Right hindlimb (tissue), 1 donor: Measurements from ENCODE around the gene SEC22C.
"Not testable (repeated sequence)": the region's sequence is repeated elsewhere in the genome, so short reads cannot be mapped to it uniquely, and the experiment has no call there.

Experiments used
- DNase-seq: peaks from one replicate; pipeline ENCODE4 v3.0.0-alpha.2; 2018

Gene SEC22C

GRCh38 chr3:42579346-42579745, 2.4 kb downstream of the SEC22C start:
- not testable (repeated sequence) for DNase-seq

- DNase-seq = no peak
Measured at GRCh38 chr3:42578054-42578453, 3.7 kb downstream of the SEC22C start.

GRCh38 chr3:42575137-42575741, 6.5 kb downstream of the SEC22C start:
- DNase-seq = no peak

GRCh38 chr3:42572278-42572677, 9.5 kb downstream of the SEC22C start:
- no peak for DNase-seq

GRCh38 chr3:42569593-42570142, 12.1 kb downstream of the SEC22C start:
- no peak for DNase-seq

DNA sequence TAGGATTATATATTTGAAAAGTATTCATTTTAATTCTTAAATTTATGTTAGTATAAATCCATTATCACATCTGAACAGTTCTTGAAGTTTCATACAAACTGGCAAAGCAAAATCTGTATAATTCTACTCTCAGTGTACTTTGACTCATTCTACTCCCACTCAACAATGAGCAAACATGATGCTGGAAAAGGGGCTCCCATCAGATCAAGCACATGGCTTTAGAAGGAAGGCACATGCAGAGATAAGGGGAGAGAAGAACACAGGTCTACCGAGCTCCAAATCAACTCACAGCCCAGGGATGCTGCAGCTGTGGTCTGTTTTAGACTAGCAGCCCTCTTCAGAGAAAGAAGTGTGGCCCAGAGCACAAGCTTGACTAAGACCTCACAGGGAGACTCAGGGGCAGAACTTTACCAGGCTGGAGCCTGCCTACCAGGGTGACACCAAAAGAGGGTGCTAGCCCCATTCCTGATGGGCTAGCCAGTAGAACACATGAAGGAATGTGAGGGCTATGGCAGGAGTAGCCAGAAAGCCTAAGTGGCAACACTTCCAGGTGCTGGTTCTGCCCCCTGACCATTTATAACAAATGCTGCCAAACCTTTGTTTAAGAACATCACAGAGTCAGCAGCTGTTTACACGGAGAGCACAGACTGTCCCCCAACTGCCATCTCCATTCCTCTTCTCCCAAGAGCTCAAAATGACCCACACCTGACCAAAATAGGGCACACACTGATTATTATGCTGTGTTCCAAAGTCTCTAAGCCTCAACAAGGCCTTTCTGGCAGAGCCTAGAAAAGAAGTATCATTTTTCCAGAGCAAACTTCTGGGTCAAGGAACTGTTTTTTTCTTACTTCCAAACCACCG, 19.5 kb downstream of the SEC22C start:
- no peak for DNase-seq

GRCh38 chr3:42557854-42558253, 23.9 kb downstream of the SEC22C start:
- DNase-seq = no peak

DNA sequence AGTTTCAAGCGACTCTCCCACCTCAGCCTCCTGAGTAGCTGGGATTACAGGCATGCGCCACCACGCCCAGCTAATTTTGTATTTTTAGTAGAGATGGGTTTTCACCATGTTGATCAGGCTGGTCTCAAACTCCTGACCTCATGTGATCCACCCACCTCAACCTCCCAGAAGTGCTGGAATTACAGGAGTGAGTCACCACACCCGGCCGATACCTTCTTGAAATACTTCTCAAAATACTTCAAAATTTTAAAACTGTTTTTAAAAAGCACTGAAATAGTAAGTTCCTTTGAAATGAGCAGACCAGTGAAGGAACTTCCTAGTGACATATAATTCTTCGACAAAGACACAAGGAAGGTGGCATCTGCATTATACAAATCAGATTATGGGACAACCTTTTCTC, 24.9 kb downstream of the SEC22C start:
- not testable (repeated sequence) for DNase-seq

GRCh38 chr3:42556089-42556632, 25.6 kb downstream of the SEC22C start:
- no peak for DNase-seq

DNA sequence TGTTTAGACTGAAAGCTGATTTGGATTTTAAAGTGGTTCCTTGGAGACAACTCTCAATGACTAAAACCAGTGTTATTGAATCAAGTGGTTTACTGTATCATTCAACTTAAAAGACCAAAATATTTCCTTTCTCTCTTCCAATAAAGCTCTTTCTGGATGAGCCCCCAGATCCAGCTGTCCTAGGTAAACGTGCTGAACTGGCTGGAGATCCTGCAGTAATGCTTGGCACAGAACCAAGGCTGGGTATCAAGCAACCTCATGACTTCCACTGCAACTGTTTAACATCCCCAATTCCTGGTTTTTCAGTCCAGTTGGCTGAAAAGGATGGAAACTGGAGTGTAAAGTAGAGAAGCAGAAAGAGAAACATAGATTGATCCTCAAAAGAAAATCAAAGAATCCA, 28.9 kb downstream of the SEC22C start:
- DNase-seq = no peak

DNA sequence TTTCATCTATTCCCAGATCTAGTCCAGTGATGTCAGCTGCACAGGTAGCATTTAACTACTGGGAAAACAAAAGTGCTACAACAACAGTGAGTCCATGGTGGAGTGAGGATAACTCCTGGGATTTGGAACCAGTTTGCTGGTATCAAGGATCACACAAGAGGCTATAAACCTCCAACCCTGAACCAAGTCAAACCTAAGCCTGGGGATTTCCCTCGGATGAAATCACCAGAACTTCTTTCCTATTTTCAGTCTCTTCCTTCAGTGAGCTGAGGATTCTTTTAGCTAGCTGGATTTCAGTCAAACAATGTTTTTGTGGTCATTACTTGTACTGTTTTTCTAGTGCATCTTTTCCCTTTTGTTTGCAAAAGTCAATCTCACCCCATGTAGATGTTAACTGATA, 31.5 kb downstream of the SEC22C start:
- no peak for DNase-seq

DNA sequence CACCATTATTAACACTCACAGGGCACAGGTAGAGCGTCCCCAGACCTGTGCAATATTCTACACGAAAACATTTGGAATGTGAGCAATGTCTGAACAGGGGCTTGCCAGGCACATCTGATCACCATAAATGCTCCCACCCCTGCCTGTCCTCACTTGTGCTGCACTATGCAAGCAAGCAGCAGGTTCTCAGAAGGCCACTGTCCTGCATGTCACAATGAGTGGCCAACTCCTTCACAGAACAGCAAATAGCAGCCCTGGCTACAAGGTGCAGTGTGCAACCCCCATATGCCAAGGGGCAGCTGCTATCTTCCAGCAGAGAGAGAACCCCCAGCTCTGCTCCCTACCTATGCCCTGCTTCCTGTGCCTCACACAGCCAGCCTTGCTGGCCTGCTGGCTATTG, 32.6 kb downstream of the SEC22C start:
- no peak for DNase-seq

GRCh38 chr3:42547401-42547945, 34.3 kb downstream of the SEC22C start:
- peak; percentile 65 for DNase-seq

DNA sequence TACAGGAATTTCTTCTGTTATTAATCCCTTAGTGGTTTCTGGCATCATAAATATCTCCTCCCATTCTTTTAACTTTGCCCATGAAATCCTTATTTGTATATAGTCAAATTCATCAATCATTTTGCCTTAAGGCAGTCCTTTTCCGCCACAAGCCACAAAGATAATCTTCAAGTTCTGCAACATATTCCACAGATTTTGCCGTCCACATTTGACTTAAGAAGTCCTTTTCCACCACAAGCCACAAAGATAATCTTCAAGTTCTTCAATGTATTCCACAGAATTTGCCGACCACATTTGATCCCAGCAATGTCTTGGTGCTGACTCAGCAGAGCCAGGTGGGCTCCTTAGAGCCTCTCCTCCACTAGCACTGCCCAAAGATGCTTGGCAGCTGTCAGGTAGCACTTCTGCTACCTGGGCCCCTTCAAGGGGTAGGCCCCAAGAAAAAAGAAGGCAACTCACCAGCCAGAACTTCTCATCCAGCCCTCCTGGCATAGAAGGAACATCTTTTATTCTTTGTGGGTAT, 35.0 kb downstream of the SEC22C start:
- DNase-seq = no peak

GRCh38 chr3:42545284-42545900, 36.4 kb downstream of the SEC22C start:
- no peak for DNase-seq

- no peak for DNase-seq
Measured at GRCh38 chr3:42544492-42545283, 37.1 kb downstream of the SEC22C start.

DNA sequence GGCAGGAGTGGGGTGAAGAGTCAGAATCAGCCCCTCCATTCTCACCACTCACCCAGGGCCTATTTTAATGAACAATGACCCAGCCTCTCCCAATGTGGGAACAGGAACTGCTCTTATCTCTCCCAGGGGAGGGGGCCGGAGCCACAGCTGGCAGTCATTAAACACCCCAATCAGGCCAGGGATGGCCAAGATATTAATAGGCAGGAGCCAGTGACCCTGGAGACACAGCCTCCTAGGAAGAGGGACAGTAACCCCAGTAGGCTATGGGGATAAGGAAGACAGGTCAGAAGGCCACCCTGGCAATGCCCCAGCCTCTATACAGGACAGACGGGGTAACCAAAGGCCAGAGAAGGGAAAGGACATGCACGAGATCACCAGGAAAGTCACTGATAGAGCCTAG, 40.7 kb downstream of the SEC22C start:
- DNase-seq = no peak

DNA sequence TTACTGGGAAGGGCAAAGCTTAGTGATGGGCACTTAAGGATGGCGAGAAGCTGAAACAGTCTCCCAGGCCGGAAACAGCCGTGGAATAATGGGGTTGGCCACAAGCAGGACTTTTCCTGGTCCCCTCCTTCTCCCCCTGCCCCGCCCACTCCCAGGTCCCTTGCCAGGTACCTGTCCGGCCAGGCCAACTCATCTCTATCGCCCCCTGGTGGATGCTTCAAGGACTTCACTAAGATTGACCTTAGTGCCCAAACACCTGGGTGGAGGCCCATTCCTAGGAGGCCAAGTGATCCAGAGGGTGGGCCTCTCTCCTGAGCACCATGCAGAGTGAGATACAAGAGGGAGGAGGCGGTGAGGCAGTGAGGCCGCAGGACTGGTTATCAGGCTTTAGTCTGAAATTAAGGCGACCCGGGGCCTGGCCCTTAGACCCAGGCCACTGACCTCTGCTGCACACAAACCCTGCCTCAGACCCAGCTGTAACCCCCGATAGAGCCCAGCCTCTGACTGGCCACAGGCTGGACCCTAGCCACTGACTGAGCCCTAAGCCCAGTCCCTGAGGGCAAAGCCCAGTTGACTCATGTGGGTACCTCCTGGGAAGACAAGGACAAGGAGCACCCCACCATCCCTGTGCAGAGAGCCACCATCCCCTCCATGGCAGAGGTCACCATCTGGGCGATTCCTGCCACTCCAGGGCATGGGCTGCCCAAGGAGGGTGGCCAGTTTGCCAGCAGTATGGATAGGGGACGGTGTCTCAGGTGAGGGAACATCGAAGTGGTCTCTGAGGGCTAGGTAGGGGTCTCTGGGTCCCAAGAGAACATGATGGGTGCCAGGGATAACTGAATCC, 41.7 kb downstream of the SEC22C start:
- no peak for DNase-seq

DNA sequence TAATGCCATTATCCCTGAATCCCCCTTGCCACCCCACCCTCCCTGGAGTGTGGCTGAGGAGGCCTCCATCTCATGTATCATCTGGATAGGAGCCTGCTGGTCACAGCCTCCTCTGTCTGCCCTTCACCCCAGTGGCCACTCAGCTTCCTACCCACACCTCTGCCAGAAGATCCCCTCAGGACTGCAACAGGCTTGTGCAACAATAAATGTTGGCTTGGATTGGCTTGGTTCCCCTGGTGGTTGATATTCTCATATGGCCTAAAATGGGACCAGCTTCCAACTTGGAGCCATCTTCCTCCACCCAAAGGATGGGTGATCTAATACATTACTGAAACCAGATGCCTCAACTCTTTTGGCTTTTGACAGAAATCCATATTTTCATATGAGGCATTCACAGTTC, 44.4 kb downstream of the SEC22C start:
- no peak for DNase-seq

DNA sequence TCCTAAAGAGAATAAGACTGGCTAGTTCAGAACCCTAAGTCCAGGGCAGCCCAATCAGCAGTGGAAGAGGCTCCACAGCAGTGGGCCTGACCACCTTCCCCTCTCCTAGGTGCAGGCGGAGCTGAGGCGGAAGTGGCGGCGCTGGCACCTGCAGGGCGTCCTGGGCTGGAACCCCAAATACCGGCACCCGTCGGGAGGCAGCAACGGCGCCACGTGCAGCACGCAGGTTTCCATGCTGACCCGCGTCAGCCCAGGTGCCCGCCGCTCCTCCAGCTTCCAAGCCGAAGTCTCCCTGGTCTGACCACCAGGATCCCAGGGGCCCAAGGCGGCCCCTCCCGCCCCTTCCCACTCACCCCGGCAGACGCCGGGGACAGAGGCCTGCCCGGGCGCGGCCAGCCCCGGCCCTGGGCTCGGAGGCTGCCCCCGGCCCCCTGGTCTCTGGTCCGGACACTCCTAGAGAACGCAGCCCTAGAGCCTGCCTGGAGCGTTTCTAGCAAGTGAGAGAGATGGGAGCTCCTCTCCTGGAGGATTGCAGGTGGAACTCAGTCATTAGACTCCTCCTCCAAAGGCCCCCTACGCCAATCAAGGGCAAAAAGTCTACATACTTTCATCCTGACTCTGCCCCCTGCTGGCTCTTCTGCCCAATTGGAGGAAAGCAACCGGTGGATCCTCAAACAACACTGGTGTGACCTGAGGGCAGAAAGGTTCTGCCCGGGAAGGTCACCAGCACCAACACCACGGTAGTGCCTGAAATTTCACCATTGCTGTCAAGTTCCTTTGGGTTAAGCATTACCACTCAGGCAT, 45.6 kb downstream of the SEC22C start:
- peak; percentile 12 for DNase-seq
